B cell (primary cell): ENCODE data around the gene INSM1.

Experiments used
- EZH2 ChIP-seq: IDR thresholded peaks from 2 replicates; pipeline ENCODE4 v1.6.1; 2012; ENCODE audit warnings: borderline replicate concordance, low read depth, mild to moderate bottlenecking, moderate library complexity, low read length; ENCODE audit not compliant: insufficient read depth, poor library complexity, severe bottlenecking
- TF ChIP-seq, protein P1 (sequence below): fragments of 200-600 bp; IDR thresholded peaks from one replicate; pipeline ENCODE4 v1.8.0; 2022; ENCODE audit warnings: antibody characterized with exemption, mild to moderate bottlenecking

DNA sequence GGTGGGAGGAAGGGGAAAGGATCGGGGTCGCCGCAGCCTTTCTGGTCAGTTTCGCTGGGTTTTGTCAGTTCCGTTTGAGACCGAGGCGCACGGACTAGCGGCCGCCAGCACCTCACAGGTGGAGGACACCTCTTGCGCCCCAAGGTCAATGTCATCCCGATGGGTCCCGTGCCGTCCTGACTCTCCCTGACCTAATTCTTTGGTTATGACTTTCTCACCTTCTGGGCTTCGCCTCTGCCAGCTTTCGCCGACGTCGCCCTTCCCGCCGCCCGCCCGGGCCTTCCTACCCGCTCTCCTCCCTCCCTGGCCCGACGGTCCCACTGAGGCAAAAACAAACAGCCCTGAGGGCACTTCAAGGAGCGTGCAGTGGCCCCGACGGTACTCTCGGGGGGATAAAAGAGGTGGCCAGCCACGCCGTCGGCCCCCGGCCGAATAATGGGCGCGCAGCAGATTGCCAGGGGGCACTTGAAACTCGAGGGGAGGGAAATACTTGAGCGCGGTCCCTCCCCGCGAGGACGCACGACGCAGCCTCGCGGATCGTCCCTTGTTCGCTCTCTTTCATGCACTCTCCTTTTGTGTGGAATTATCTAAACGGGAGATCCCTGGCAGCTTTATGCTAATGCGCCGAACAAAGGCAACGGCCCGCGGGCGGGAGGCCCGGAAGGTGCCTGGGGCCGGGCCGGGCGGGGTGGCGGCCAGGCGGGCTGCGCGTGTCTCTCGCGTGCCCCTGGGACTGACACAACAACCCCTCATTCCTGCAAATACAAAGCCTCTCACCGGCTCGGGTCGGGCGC is 3.9 kb upstream of the INSM1 start:
- TF ChIP-seq, protein P1, sequence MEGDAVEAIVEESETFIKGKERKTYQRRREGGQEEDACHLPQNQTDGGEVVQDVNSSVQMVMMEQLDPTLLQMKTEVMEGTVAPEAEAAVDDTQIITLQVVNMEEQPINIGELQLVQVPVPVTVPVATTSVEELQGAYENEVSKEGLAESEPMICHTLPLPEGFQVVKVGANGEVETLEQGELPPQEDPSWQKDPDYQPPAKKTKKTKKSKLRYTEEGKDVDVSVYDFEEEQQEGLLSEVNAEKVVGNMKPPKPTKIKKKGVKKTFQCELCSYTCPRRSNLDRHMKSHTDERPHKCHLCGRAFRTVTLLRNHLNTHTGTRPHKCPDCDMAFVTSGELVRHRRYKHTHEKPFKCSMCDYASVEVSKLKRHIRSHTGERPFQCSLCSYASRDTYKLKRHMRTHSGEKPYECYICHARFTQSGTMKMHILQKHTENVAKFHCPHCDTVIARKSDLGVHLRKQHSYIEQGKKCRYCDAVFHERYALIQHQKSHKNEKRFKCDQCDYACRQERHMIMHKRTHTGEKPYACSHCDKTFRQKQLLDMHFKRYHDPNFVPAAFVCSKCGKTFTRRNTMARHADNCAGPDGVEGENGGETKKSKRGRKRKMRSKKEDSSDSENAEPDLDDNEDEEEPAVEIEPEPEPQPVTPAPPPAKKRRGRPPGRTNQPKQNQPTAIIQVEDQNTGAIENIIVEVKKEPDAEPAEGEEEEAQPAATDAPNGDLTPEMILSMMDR: no peak
- no peak for TF ChIP-seq EZH2
